HepG2 (cell line): ENCODE results near the gene NXF2. TPM values are rescaled to one million over a fixed set of nuclear protein-coding genes. Genes with fewer than 3 reads are reported as not detected.

Source experiments
- ATAC-seq: fragments of 200-7000 bp; cut with Tn5 transposase; 3 replicates; pipeline ENCODE4 v1.9.1; 2020; ENCODE audit warnings: mild to moderate bottlenecking, moderate library complexity
- BruUV-seq: library from RNA; stranded (reverse); fragments of 400-500 nt; replicated peaks from 2 replicates; lab custom pipeline; 2021; lab: Mats Ljungman, UMichigan
- CTCF ChIA-PET: fragments of 300-600 bp; formaldehyde crosslinking; extraction: SDS; loops from one replicate; lab custom pipeline; 2021; ENCODE audit warnings: low total read pairs, inconsistent platforms, low intra/inter-chr PET ratio; lab: Yijun Ruan, JAX
- POLR2A ChIA-PET: fragments of 350-600 bp; sonication (Branson Sonifier 250); formaldehyde crosslinking; loops from one replicate; lab custom pipeline; 2020; ENCODE audit warnings: antibody characterized with exemption, inconsistent platforms; lab: Yijun Ruan, JAX
- DNase-seq: peaks from one replicate; pipeline ENCODE4 v3.0.0-alpha.2; 2015; ENCODE audit warnings: low spot score
- FAIRE-seq: peaks from 3 replicates; lab custom pipeline; 2011; peaks lifted over from hg19 to GRCh38; lab: Jason Lieb, UNC
- H2AFZ ChIP-seq: one replicate; pipeline ENCODE4 v1.6.1; 2011; ENCODE audit warnings: low read length, inconsistent platforms
- H3K27ac ChIP-seq: fragments of 300-600 bp; 3 replicates; pipeline ENCODE4 v1.8.0; 2011; ENCODE audit warnings: mixed run types, mild to moderate bottlenecking, mixed read lengths, low read length, inconsistent platforms; ENCODE audit not compliant: insufficient read depth; ENCODE audit errors: extremely low read length
- H3K27me3 ChIP-seq, 2 experiments: fragments of 200-600 bp in 1 of 2; 2 replicates in 1 of 2; 3 replicates in 1 of 2; pipeline versions ENCODE4 v1.6.0 to v1.8.0; 2011; ENCODE audit warnings: low read length in 2 of 2, mild to moderate bottlenecking in 2 of 2, moderate library complexity in 2 of 2, inconsistent platforms in 1 of 2; ENCODE audit not compliant: insufficient read depth in 2 of 2, control insufficient read depth in 1 of 2
- H3K36me3 ChIP-seq, 2 experiments: fragments of 200-600 bp in 1 of 2; replicated peaks in 1 of 2; 2 replicates in 1 of 2; 3 replicates in 1 of 2; pipeline versions ENCODE4 v1.5.1 to v1.8.0; 2011; ENCODE audit warnings: low read length in 2 of 2, inconsistent platforms in 1 of 2; ENCODE audit not compliant: insufficient read depth in 2 of 2, control insufficient read depth in 1 of 2
- H3K4me1 ChIP-seq: 2 replicates; pipeline ENCODE4 v1.5.1; 2012; ENCODE audit warnings: low read length, inconsistent platforms; ENCODE audit not compliant: insufficient read depth
- H3K4me2 ChIP-seq: 2 replicates; pipeline ENCODE4 v1.6.0; 2011; ENCODE audit warnings: low read depth, low read length, inconsistent platforms
- H3K4me3 ChIP-seq, 3 experiments: fragments of 200-600 bp in 1 of 3; sonication (generic), shearing (Covaris generic) in 1 of 3; replicated peaks in 1 of 3; 2 replicates each; pipeline ENCODE4 v1.5.1; 2011 to 2016; ENCODE audit warnings: low read length in 3 of 3, inconsistent platforms in 2 of 3, low read depth in 2 of 3, mild to moderate bottlenecking in 2 of 3, control low read depth in 1 of 3, mixed read lengths in 1 of 3; ENCODE audit not compliant: insufficient read depth in 1 of 3
- H3K79me2 ChIP-seq: one replicate; pipeline ENCODE4 v1.6.1; 2011; ENCODE audit warnings: low read length, inconsistent platforms; ENCODE audit not compliant: insufficient read depth
- H3K9ac ChIP-seq: 2 replicates; pipeline ENCODE4 v1.6.0; 2011; ENCODE audit warnings: mild to moderate bottlenecking, low read depth, low read length, inconsistent platforms; ENCODE audit not compliant: insufficient read depth
- H3K9me3 ChIP-seq: 2 replicates; pipeline ENCODE4 v1.5.1; 2012; ENCODE audit warnings: mild to moderate bottlenecking, low read length
- H4K20me1 ChIP-seq: 2 replicates; pipeline ENCODE4 v1.6.0; 2011; ENCODE audit warnings: inconsistent platforms, mild to moderate bottlenecking, low read length, moderate library complexity; ENCODE audit not compliant: insufficient read depth
- CAMTA2 ChIP-seq: sonication (generic); formaldehyde crosslinking; IDR thresholded peaks from 2 replicates; pipeline ENCODE4 v1.4.0; 2020; ENCODE audit warnings: mild to moderate bottlenecking, missing genetic modification reagents, borderline replicate concordance
- CTCF ChIP-seq: sonication (generic); formaldehyde crosslinking; IDR thresholded peaks from 2 replicates; pipeline ENCODE4 v1.5.0; 2020; ENCODE audit warnings: mild to moderate bottlenecking, missing genetic modification reagents, moderate library complexity
- DNMT1 ChIP-seq: sonication (generic); formaldehyde crosslinking; IDR thresholded peaks from 2 replicates; pipeline ENCODE4 v1.5.1; 2020; ENCODE audit warnings: mild to moderate bottlenecking, missing genetic modification reagents
- HNRNPLL ChIP-seq: fragments of 200-400 bp; formaldehyde crosslinking; IDR thresholded peaks from 2 replicates; pipeline ENCODE4 v1.6.1; 2017; ENCODE audit warnings: mild to moderate bottlenecking, low read depth, low read length; ENCODE audit not compliant: poor library complexity, severe bottlenecking
- MTA1 ChIP-seq: sonication (generic); formaldehyde crosslinking; IDR thresholded peaks from 2 replicates; pipeline ENCODE4 v1.4.0; 2020; ENCODE audit warnings: missing genetic modification reagents, mild to moderate bottlenecking, borderline replicate concordance
- SNAI1 ChIP-seq: sonication (generic); formaldehyde crosslinking; IDR thresholded peaks from 2 replicates; pipeline ENCODE4 v1.5.0; 2020; ENCODE audit warnings: mild to moderate bottlenecking, missing genetic modification reagents, borderline replicate concordance
- ZNF317 ChIP-seq: sonication (generic); formaldehyde crosslinking; IDR thresholded peaks from 2 replicates; pipeline ENCODE4 v1.5.0; 2020; ENCODE audit warnings: mild to moderate bottlenecking, missing genetic modification reagents
- WGBS: methylation state at CpG from one replicate; pipeline ENCODE4 v1.1.6; 2017; ENCODE audit warnings: low lambda C conversion rate; 5-methylcytosine and 5-hydroxymethylcytosine counted together
- in situ Hi-C: cut with HindIII; loops from 2 replicates; pipeline ENCODE4 v1.10.0; 2017; ENCODE audit warnings: low pct_unique_long_range_greater_than_20kb; ENCODE audit not compliant: extremely low pct_ligation_motif_present
- intact Hi-C: fragments of 100-400 bp; cut with micrococcal nuclease; formaldehyde crosslinking; loops from one replicate; pipeline ENCODE4 v1.10.0; 2022; ENCODE audit not compliant: unreplicated experiment
- polyA plus RNA-seq, 8 experiments: library from polyadenylated mRNA; depleted of rRNA in 3 of 8; stranded (reverse) in 7 of 8; unstranded in 1 of 8; fragments of >200 nt; fragmentation: Illumina TruSeq in 4 of 8; extraction: Trizol in 4 of 8; gene quantifications; 2 replicates each; pipeline versions ENCODE4 v1.2.1 to v1.2.3, GENCODE V29; 2011 to 2016; ENCODE audit warnings: low read depth in 4 of 8, missing spikeins in 1 of 8, mixed read lengths in 1 of 8; ENCODE audit not compliant: insufficient read depth in 1 of 8
- total RNA-seq, 5 experiments: library from RNA; depleted of rRNA; stranded (reverse); fragments of >200 nt; fragmentation: Illumina TruSeq; extraction: Trizol; gene quantifications; 2 replicates each; pipeline ENCODE4 v1.2.3, GENCODE V29; 2016; ENCODE audit warnings: low read depth in 1 of 5

NXF2 gene
- total and polyA plus RNA-seq, 2 of the 13 experiments (the other 11 are each of a cell fraction or from before 2014, with no cell fraction given), result not detected

- Histone ChIP-seq H3K9ac (no peak overlapping the region), H3K4me2 (no peak overlapping the region), H3K9me3 (no peaks in the 10 kb centered on the region), H3K27ac (no peak overlapping the region), H3K79me2 (no peaks in the 10 kb centered on the region), H2AFZ (no peak overlapping the region), H3K27me3 (no peaks in the 10 kb centered on the region), H3K4me1 (no peaks in the 10 kb centered on the region), H3K36me3 (no peaks in the 10 kb centered on the region), H4K20me1 (no peaks in the 10 kb centered on the region), H3K4me3 (no peak overlapping the region)
- FAIRE-seq, result no peak
- ATAC-seq, result 0 out of 3 replicates have a peak, but pooled peaks have one; percentile 35
- in situ Hi-C loops (no loop called here), intact Hi-C loops (no loop called here)
- ChIA-PET POLR2A (no interaction called here), CTCF (no interaction called here)
- no peak for TF ChIP-seq MTA1 (CRISPR knock-in tag)
- TF ChIP-seq CAMTA2 (CRISPR knock-in tag), result no peak
- TF ChIP-seq ZNF317, result no peak
- TF ChIP-seq HNRNPLL, result no peak
- peak; percentile 49 for TF ChIP-seq CTCF (CRISPR knock-in tag)
- TF ChIP-seq SNAI1, result no peak
- TF ChIP-seq DNMT1 (CRISPR knock-in tag), result no peak
- 4% methylated on average over 3 of the region's 3 CpGs for WGBS
- DNase-seq, result peak; percentile 6
- BruUV-seq, result no TSS peak
These were observed 98.9 kb downstream of the NXF2 start for GRCh38 chrX:102345916-102346315.

Other genes with a start within 250 kb of the NXF2 start
- gene TCEAL2, start 121.5 kb upstream of the NXF2 start, total RNA-seq (2016; rRNA removed; fragmentation: Illumina TruSeq; extraction: Trizol), result not detected in 2 replicates
- gene TCEAL2, start 121.5 kb upstream of the NXF2 start, polyA plus RNA-seq (2011; rRNA removed), result not detected in 2 replicates
- not detected in 2 replicates for gene TCEAL6, start 104.7 kb upstream of the NXF2 start, total RNA-seq (2016; rRNA removed; fragmentation: Illumina TruSeq; extraction: Trizol)
- gene TCEAL6, start 104.7 kb upstream of the NXF2 start, polyA plus RNA-seq (2011; rRNA removed), result not detected in 2 replicates
- not detected in 2 replicates for gene BEX5, start 91.2 kb upstream of the NXF2 start, total RNA-seq (2016; rRNA removed; fragmentation: Illumina TruSeq; extraction: Trizol)
- gene BEX5, start 91.2 kb upstream of the NXF2 start, polyA plus RNA-seq (2011; rRNA removed), result not detected in 2 replicates
- gene TCP11X1, start 31.9 kb upstream of the NXF2 start, total RNA-seq (2016; rRNA removed; fragmentation: Illumina TruSeq; extraction: Trizol), result not detected in 2 replicates
- not detected in 2 replicates for gene TCP11X1, start 31.9 kb upstream of the NXF2 start, polyA plus RNA-seq (2011; rRNA removed)
- gene NXF2B, start 192.8 kb downstream of the NXF2 start, total RNA-seq (2016; rRNA removed; fragmentation: Illumina TruSeq; extraction: Trizol), result not detected in 2 replicates
- gene NXF2B, start 192.8 kb downstream of the NXF2 start, polyA plus RNA-seq (2011; rRNA removed), result not detected in 2 replicates
- not detected in 2 replicates for gene TCP11X2, start 224.6 kb downstream of the NXF2 start, total RNA-seq (2016; rRNA removed; fragmentation: Illumina TruSeq; extraction: Trizol)
- gene TCP11X2, start 224.6 kb downstream of the NXF2 start, polyA plus RNA-seq (2011; rRNA removed), result not detected in 2 replicates